Stimulated activated CD8-positive, alpha-beta memory T cell treated with anti-CD3 and anti-CD28 coated beads, Interleukin-7, amount 100 ng/mL, for 48 hours (primary cell): Measurements from ENCODE around the gene INPP4A.
A peak's percentile ranks its signal among the peaks of the same experiment; 100 is the strongest.

Source experiments
- DNase-seq, 2 donors: peaks; one replicate each; pipeline ENCODE4 v3.0.0-alpha.2; 2020; ENCODE audit warnings: low read depth in 1 of 2; ENCODE audit errors: extremely low read depth in 1 of 2

Gene INPP4A

GRCh38 chr2:98558852-98559530 is 114.3 kb downstream of the INPP4A start:
- no peak for DNase-seq

- DNase-seq: no peak
These were observed 114.9 kb downstream of the INPP4A start for GRCh38 chr2:98559581-98559980.

GRCh38 chr2:98560256-98560771 is 115.7 kb downstream of the INPP4A start:
- DNase-seq: no peak

- DNase-seq: no peak
These were observed 116.4 kb downstream of the INPP4A start for GRCh38 chr2:98561018-98561417.

- no peak for DNase-seq
These were observed 117.4 kb downstream of the INPP4A start for GRCh38 chr2:98561902-98562695.

GRCh38 chr2:98563394-98563793 is 118.7 kb downstream of the INPP4A start:
- DNase-seq: no peak

GRCh38 chr2:98564541-98565132 is 120.0 kb downstream of the INPP4A start:
- DNase-seq: no peak

- no peak for DNase-seq
These were observed 120.7 kb downstream of the INPP4A start for GRCh38 chr2:98565286-98565860.

GRCh38 chr2:98565941-98566340 is 121.3 kb downstream of the INPP4A start:
- no peak for DNase-seq

GRCh38 chr2:98568161-98568956 is 123.7 kb downstream of the INPP4A start:
- no peak for DNase-seq

GRCh38 chr2:98569197-98569793 is 124.6 kb downstream of the INPP4A start:
- peak; percentile 19 to 49 for DNase-seq

- no peak for DNase-seq
These were observed 125.3 kb downstream of the INPP4A start for GRCh38 chr2:98569915-98570314.

- DNase-seq: no peak
These were observed 125.7 kb downstream of the INPP4A start for GRCh38 chr2:98570356-98570755.

- DNase-seq: no peak
These were observed 126.6 kb downstream of the INPP4A start for GRCh38 chr2:98571121-98571701.

GRCh38 chr2:98571796-98572195 is 127.1 kb downstream of the INPP4A start:
- DNase-seq: no peak

- DNase-seq: no peak
These were observed 127.6 kb downstream of the INPP4A start for GRCh38 chr2:98572211-98572610.

- no peak for DNase-seq
These were observed 128.0 kb downstream of the INPP4A start for GRCh38 chr2:98572676-98573075.

- no peak for DNase-seq
These were observed 128.8 kb downstream of the INPP4A start for GRCh38 chr2:98573426-98573825.

- DNase-seq: no peak
These were observed 132.1 kb downstream of the INPP4A start for GRCh38 chr2:98576666-98577312.
